Measurements from ENCODE around the gene SLC27A2. TPM values are rescaled to one million over a fixed set of nuclear protein-coding genes. Genes with fewer than 3 reads are reported as not detected.

Gene SLC27A2
- total and polyA plus RNA-seq, 4 donors = 80.2 to 504 (median 216) TPM

DNA sequence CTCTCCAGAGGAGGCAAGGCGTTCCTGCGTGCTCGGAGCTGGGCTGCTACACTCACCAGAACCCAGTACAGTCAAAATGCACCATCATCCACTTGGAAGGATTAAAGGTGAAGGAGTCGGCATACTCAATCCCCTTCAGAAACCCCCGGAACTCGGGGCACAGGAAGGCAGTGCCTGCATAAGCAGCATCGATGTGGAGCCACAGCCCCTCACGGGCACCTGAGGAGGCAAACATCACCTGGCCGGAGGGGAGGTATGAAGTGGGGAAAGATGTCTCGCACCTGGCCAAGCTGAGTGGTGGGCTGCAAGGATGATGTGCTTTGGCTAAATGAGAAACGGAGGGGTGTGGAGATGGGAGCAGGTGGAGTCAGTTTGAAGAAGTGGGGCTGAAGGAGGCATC is 70.6 kb downstream of the SLC27A2 start:
- no peak overlapping the region for H3K27ac ChIP-seq (ENCODE audit: low read depth in 1 of 2, low read length in 2 of 2)
- peak; percentile 3 for DNase-seq (ENCODE audit: low spot score)
- WGBS = 97% methylated on average over 11 of the region's 11 CpGs
- no peaks in the 10 kb centered on the region for H3K27me3 ChIP-seq (ENCODE audit: control insufficient read depth in 4 of 4, insufficient read depth in 4 of 4, low read length in 3 of 4)
- no peak overlapping the region for H3K9ac ChIP-seq (ENCODE audit: low read depth in 1 of 2, low read length in 2 of 2)
- no peaks in the 10 kb centered on the region for H3K36me3 ChIP-seq (ENCODE audit: control insufficient read depth in 4 of 4, insufficient read depth in 3 of 4, low read depth in 1 of 4, low read length in 3 of 4)
- H3K4me3 ChIP-seq (ENCODE audit: low read depth in 1 of 3, low read length in 3 of 3) = no peak overlapping the region
- H3K9me3 ChIP-seq (ENCODE audit: control insufficient read depth in 4 of 4, low read length in 3 of 4) = no peaks in the 10 kb centered on the region
- H3K4me1 ChIP-seq (ENCODE audit: control insufficient read depth in 4 of 4, insufficient read depth in 4 of 4, low read length in 3 of 4) = peaks cover 15 to 40% (median 33%) of the 10 kb centered on the region in 4 donors
- TF ChIP-seq, protein P1, sequence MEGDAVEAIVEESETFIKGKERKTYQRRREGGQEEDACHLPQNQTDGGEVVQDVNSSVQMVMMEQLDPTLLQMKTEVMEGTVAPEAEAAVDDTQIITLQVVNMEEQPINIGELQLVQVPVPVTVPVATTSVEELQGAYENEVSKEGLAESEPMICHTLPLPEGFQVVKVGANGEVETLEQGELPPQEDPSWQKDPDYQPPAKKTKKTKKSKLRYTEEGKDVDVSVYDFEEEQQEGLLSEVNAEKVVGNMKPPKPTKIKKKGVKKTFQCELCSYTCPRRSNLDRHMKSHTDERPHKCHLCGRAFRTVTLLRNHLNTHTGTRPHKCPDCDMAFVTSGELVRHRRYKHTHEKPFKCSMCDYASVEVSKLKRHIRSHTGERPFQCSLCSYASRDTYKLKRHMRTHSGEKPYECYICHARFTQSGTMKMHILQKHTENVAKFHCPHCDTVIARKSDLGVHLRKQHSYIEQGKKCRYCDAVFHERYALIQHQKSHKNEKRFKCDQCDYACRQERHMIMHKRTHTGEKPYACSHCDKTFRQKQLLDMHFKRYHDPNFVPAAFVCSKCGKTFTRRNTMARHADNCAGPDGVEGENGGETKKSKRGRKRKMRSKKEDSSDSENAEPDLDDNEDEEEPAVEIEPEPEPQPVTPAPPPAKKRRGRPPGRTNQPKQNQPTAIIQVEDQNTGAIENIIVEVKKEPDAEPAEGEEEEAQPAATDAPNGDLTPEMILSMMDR (IDR thresholded peaks at IDR 0.05; ENCODE audit: low read depth, low read length, missing input control) = no peak
- TF ChIP-seq, protein P2, sequence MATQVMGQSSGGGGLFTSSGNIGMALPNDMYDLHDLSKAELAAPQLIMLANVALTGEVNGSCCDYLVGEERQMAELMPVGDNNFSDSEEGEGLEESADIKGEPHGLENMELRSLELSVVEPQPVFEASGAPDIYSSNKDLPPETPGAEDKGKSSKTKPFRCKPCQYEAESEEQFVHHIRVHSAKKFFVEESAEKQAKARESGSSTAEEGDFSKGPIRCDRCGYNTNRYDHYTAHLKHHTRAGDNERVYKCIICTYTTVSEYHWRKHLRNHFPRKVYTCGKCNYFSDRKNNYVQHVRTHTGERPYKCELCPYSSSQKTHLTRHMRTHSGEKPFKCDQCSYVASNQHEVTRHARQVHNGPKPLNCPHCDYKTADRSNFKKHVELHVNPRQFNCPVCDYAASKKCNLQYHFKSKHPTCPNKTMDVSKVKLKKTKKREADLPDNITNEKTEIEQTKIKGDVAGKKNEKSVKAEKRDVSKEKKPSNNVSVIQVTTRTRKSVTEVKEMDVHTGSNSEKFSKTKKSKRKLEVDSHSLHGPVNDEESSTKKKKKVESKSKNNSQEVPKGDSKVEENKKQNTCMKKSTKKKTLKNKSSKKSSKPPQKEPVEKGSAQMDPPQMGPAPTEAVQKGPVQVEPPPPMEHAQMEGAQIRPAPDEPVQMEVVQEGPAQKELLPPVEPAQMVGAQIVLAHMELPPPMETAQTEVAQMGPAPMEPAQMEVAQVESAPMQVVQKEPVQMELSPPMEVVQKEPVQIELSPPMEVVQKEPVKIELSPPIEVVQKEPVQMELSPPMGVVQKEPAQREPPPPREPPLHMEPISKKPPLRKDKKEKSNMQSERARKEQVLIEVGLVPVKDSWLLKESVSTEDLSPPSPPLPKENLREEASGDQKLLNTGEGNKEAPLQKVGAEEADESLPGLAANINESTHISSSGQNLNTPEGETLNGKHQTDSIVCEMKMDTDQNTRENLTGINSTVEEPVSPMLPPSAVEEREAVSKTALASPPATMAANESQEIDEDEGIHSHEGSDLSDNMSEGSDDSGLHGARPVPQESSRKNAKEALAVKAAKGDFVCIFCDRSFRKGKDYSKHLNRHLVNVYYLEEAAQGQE (IDR thresholded peaks at IDR 0.05) = no peak
- no peak for TF ChIP-seq TAF1 (conservative IDR thresholded peaks at IDR 0.05)
- TF ChIP-seq, protein P3, sequence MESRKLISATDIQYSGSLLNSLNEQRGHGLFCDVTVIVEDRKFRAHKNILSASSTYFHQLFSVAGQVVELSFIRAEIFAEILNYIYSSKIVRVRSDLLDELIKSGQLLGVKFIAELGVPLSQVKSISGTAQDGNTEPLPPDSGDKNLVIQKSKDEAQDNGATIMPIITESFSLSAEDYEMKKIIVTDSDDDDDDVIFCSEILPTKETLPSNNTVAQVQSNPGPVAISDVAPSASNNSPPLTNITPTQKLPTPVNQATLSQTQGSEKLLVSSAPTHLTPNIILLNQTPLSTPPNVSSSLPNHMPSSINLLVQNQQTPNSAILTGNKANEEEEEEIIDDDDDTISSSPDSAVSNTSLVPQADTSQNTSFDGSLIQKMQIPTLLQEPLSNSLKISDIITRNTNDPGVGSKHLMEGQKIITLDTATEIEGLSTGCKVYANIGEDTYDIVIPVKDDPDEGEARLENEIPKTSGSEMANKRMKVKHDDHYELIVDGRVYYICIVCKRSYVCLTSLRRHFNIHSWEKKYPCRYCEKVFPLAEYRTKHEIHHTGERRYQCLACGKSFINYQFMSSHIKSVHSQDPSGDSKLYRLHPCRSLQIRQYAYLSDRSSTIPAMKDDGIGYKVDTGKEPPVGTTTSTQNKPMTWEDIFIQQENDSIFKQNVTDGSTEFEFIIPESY (IDR thresholded peaks at IDR 0.05) = no peak
- TF ChIP-seq FOXA1 (IDR thresholded peaks at IDR 0.05) = no peak
- TF ChIP-seq HNF4G (IDR thresholded peaks at IDR 0.05) = no peak
- TF ChIP-seq YY1 (IDR thresholded peaks at IDR 0.05) = no peak
- TF ChIP-seq JUND (IDR thresholded peaks at IDR 0.05) = no peak
- TF ChIP-seq, protein P4, sequence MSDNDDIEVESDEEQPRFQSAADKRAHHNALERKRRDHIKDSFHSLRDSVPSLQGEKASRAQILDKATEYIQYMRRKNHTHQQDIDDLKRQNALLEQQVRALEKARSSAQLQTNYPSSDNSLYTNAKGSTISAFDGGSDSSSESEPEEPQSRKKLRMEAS (IDR thresholded peaks at IDR 0.05) = no peak
- TF ChIP-seq HNF4A (conservative IDR thresholded peaks at IDR 0.05) = no peak
- no peak for TF ChIP-seq EGR1 (IDR thresholded peaks at IDR 0.05; ENCODE audit: low read depth in 2 of 2)
- TF ChIP-seq, protein P5, sequence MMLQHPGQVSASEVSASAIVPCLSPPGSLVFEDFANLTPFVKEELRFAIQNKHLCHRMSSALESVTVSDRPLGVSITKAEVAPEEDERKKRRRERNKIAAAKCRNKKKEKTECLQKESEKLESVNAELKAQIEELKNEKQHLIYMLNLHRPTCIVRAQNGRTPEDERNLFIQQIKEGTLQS (IDR thresholded peaks at IDR 0.05) = no peak
- TF ChIP-seq FOXA2 (IDR thresholded peaks at IDR 0.05) = no peak
- no peak for TF ChIP-seq NR2F2 (IDR thresholded peaks at IDR 0.05)
- no peak for TF ChIP-seq RXRA (IDR thresholded peaks at IDR 0.05)
- no peak for TF ChIP-seq GABPA (IDR thresholded peaks at IDR 0.05 in 1 of 2, conservative IDR thresholded peaks at IDR 0.05 in 1 of 2)
- no peak for TF ChIP-seq RAD21 (IDR thresholded peaks at IDR 0.05)
